NCI-H2107 treated with DMSO at 0.1 percent for 48 hours (cell line): ENCODE data around the gene VPS4A.

Experiments used
- DNase-seq: peaks from one replicate; lab custom pipeline; 2025; ENCODE audit not compliant: unreplicated experiment; lab: John Stamatoyannopoulos, UW

The VPS4A gene

GRCh38 chr16:69363281-69363717, 52.1 kb downstream of the VPS4A start:
- no peak for DNase-seq

- no peak for DNase-seq
Observed at GRCh38 chr16:69364088-69364487, 52.9 kb downstream of the VPS4A start.

GRCh38 chr16:69365901-69366300, 54.8 kb downstream of the VPS4A start:
- no peak for DNase-seq

DNA sequence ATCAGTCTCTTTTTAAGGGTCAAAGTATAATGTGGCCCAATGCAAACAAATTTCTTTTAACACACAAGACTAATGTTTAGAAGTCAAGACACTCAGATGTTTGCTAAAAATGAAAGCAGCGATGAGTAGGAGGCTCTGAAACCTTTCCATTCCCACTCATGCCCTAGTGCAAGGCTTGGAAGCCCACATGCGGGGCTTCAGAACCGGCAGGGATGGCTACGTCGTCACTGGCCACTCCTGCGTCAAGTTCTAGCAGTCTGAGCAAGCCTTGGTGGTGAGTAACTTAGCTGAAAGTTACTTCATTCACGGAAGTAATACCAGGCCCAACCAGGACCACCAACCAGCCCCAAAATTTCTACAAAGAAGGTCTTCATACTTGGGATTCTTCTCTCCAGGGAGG, 55.3 kb downstream of the VPS4A start:
- no peak for DNase-seq

DNA sequence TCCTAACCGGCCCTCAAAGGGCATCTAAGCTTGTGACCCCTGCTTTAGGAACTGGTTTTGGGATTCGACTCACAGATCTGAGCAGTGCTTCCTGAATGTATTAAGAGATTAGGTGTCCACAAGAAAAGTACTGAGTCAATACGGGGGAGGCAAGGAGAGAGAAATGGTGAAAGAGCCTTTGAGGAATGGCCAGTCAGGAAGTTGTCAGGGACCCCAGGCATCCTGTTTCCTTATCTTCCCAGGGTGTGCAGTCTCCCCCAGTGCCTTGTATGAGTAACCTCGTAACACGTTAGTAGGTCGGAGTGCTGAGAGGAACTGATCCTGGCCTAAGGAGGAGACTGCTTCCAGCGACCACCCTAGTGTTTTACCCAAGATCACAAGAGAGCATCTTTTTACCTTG, 56.8 kb downstream of the VPS4A start:
- no peak for DNase-seq

DNA sequence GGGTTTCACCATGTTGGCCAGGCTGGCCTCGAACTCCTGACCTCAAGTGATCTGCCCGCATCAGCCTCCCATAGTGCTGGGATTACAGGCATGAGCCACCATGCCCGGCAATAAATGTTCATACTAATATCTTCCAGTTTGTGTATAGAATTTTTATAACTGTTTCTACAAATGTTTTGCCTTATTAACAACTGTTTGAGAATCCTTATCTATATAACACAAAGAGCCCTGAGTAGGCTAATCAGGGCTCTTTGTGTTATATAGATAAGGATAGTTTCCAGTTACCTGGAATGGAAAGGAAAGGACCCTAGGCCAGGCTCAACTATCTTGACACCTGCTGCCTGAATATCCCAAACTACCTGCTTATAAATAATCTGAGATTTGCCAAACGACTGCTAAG, 57.7 kb downstream of the VPS4A start:
- no peak for DNase-seq

GRCh38 chr16:69371564-69371963, 60.4 kb downstream of the VPS4A start:
- DNase-seq, result no peak

DNA sequence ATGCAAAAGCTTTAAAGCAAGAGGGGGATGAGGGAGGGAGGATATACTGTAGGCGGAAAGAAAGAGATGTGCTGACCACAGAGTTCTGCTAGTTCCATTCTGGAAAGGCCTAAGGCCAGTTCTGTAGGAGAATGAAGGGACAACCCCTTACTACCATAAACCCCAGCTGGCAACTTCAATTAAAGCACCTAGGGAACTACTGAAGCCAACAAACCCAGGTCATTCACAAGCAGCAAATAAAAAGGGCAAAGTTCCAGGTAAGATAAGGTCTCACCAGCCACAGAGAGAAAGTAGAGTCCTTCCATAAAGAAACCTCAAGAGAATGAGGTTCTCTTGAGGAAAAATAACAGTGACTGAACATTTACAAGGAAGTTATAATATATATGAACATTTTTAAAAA, 61.9 kb downstream of the VPS4A start:
- no peak for DNase-seq
